OCI-LY7 (cell line): Measurements from ENCODE around the gene ITPKA.

Experiments
- CTCF ChIP-seq: fragments of 200-600 bp; sonication (generic); conservative IDR thresholded peaks from 2 replicates; pipeline ENCODE4 v1.5.1; 2014; ENCODE audit warnings: mild to moderate bottlenecking, antibody characterized with exemption, low read length, moderate library complexity, mixed read lengths
- EZH2phosphoT487 ChIP-seq: fragments of 200-600 bp; sonication (generic); IDR thresholded peaks from 2 replicates; pipeline ENCODE4 v1.6.1; 2018; ENCODE audit warnings: low read depth, borderline replicate concordance, mild to moderate bottlenecking, mixed run types, antibody characterized with exemption, low read length, moderate library complexity, mixed read lengths

- TF ChIP-seq CTCF (no peak), EZH2phosphoT487 (no peak)
These were observed 49.8 kb downstream of the ITPKA start for GRCh38 chr15:41543521-41543870.
